OCI-LY1 (cell line): ENCODE measurements around the gene DNTT.

Experiments
- EZH2 ChIP-seq: fragments of 200-600 bp; sonication (generic), shearing (Covaris generic); IDR thresholded peaks from 2 replicates; pipeline ENCODE4 v1.8.0; 2017; ENCODE audit warnings: borderline replicate concordance, mixed run types, mild to moderate bottlenecking, antibody characterized with exemption, low read length, moderate library complexity, mixed read lengths
- TF ChIP-seq, protein P1 (sequence below): fragments of 200-600 bp; sonication (generic), shearing (Covaris generic); IDR thresholded peaks from 2 replicates; pipeline ENCODE4 v1.5.1; 2017; ENCODE audit warnings: mild to moderate bottlenecking, antibody characterized with exemption, low read length, moderate library complexity, mixed read lengths

DNA sequence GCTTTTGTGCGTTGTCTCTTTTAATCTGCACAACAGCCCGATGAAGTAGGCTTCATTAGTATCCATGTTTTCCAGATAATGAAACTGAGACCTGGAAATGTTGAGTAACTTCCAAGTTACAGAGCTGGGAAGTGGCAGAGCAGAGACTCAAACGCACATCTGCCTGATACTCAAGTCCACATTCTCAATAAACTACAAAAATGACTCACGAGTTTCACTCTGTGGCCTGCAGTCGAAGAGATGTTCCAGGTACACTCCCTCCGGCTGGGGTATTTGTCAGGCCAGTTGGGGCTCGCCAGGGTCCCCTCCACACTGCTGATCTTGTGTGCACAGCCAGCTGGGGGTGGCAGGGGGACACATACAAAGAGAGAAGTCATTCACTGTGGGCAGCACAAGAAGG lies 72.2 kb downstream of the DNTT start:
- TF ChIP-seq, protein P1, sequence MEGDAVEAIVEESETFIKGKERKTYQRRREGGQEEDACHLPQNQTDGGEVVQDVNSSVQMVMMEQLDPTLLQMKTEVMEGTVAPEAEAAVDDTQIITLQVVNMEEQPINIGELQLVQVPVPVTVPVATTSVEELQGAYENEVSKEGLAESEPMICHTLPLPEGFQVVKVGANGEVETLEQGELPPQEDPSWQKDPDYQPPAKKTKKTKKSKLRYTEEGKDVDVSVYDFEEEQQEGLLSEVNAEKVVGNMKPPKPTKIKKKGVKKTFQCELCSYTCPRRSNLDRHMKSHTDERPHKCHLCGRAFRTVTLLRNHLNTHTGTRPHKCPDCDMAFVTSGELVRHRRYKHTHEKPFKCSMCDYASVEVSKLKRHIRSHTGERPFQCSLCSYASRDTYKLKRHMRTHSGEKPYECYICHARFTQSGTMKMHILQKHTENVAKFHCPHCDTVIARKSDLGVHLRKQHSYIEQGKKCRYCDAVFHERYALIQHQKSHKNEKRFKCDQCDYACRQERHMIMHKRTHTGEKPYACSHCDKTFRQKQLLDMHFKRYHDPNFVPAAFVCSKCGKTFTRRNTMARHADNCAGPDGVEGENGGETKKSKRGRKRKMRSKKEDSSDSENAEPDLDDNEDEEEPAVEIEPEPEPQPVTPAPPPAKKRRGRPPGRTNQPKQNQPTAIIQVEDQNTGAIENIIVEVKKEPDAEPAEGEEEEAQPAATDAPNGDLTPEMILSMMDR = no peak
- no peak for TF ChIP-seq EZH2
